ENCODE data around the gene GGT6.

GGT6 gene

DNA sequence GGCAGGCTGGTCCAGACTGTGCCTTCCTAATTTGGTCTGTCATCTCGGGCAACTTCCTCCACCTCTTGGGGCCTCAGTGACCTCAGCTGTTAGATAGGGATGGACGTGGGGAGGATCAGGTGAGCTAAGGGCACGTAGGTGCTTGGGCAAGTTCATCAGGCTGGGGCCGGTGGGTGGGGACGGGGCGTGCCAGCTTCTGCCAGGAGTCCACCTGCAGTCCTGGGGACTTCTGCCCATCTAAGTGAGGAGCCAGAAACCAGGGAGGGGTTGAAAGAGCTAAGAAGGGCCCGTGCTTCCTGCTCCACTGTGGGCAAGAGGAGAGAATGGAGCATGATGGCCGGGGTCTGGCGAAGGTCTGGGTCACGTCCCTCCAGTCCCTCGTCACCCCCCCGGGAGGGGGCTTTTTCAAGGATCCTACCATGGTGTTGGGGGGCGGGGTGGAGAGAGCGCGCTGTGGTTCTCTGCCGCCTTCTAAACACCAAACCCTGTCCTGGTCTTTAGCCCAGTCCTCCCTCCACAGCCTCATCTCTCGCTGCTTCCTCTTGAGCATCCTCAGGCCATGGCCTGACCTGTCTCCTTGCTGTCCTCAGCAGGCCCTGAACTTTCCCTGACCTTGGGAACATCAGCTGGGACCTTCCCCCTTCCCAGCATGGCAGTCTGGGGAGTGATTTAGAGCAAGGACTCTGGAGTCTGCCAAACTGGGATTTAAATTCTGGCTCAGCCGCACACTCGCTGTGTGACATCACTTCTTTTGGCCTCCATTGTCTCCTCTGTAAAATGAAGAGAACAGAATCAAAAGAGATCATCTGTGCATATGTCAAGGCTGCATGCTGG, 40.1 kb downstream of the GGT6 start:
- DNase-seq: no peak

DNA sequence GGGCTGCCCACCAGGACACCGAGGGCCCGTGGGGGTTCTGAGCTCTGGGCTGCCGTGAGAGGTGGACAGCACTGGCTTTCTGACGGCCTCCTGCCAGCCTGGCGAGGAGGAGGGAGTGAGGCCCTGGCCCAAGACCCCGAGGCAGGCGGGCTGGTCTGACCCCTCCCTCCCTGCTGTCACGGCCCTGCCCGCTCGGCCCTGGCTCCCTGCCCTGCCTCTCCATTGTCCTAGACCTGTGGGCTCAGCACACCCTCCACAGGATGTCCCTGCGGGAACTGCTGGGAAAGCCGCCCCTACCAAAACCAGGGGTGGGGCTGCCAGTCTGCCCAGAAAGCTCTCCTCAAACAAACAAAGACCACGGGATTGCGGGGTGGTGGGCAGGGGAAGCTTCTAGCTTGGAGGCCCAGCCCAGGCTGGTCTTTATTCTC, 41.0 kb downstream of the GGT6 start:
- no peak for DNase-seq

DNA sequence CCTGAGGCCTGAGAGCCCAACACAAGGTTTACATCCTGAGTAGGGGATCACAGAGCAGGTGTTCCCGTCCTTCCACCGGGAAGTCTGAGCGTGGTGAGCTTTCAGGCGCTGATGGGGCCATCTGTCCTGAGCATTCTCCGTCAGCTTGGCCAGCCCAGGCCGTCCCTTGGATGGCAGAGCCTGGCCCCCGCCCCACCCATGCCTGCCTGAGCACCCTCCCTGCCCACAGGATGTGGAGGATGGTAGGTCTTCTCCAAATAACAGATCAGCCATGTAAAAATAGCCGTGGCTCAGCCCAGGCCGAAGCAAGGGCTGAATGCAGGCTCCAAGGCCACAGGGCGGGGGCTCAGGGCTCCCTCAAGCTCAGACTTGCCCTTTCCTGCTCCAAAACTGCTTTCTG, 41.5 kb downstream of the GGT6 start:
- no peak for DNase-seq

DNA sequence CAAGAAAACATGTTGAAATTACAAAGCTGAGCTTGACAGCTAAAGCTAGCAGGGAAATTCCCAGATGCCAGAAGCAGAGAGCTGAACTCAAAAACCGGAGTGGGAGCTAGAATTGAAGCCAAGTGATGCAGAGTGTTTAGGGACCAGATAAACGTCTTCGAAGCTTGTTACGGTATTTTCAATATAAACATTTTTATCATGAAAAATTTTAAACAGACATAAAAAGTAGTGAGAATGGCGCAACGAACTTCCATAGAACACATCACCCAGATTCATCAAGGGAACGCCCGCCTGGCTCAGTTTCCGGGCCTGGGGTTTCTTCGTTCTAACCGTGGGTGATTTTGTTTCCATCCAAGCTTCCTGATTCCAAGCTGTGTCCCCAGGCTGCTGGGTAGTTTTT, 43.6 kb downstream of the GGT6 start:
- DNase-seq: no peak

DNA sequence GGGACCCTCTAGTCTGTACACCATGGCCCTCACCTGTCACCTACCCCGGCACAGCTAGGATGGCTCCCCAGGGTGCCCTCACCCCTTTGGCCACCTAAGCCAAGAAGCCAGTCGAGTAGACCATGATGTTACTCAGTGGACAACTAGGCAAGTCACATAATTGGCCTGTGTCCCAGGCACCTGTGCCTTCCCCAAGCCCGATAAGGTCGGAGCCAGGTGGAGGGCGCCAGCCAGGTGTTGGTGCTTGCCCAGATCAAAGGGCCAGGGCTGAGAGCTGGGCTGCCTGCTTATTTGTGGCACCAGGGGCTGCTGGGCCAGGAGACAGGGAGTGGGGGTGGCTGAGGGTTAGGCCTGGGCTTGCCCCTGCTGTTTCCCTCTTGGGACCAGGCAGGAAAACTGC, 44.9 kb downstream of the GGT6 start:
- DNase-seq: no peak

DNA sequence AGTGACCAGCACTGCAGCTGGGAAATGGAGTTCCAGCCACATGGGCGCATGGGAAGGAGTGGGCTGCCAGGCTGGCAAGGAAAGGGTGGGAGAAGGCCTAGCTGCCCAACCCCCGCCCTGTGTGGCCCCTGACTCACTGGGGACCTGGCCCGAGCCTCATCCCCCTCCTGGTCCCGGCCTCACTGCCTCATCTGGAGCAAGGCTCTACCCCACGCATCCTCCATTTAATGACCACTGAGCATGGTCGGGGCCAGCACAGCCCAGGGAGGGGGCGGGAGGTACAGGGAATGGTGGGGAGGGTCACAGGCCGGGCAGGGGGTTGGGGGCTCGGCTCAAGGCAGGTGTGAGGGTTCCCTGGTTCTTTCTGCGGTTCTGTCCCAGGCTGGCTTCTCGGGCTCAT, 45.6 kb downstream of the GGT6 start:
- no peak for DNase-seq

DNA sequence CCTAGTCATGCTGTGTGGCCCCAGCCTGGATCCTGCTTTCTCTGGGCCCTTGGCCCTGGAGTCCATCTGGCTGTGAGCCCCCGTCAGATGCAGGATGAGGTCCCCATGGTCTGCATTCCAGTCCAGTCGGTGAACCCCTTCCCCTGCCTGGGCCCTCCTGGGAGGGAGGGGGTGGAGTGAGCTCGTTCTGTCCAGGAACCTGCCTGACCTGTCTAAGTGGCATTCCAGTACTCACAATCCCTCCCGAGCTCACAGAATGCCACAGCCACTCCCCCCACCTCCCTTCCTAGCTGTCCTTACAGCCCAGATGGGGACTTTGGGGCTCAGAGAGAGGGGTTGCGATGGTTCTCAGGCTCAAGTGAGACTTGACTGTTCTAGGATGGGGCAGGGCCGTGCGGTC, 46.2 kb downstream of the GGT6 start:
- DNase-seq: no peak

DNA sequence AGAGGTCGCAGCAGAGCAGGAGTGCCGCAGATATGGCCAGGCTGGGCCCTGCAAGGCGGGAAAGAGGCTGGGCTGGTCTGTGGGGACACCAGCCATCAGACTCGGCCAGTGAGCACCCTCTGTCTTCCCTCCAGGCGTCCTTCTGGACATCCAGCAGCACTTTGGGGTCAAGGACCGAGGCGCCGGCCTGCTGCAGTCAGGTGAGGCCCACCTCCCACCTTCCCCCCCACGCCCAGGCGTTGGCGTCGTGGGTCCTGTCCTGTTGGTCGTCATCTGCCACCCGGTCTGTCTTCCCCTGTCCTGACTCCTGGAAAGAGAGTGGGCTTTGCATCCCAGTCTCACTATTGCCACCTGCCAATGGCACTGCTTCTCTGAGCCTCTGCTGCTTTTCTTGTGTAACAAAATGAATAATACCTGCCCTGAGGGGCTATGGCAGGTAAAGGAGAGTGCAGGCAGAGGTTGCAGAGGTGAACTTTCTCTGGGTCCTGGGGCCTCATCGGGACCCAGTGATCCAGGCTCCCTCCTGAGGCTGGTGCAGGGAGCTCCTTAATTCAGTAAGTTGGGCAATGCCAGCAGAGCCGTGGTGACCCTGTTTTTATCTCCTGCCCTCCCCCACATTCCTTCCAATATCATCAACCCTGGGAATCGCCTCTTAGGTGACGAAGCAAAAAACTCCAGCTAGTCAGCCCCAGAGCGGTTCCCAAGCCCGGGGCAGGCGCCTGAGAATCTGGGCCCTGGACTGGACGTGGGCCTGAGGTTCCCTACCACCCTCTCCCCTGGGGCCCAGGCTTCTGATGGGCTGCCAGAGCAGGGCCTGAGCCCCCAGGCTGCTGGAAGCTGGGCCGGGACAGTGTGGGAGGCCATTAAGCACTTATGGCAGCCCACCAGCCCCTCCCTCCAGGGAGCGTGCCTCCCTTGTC, 47.0 kb downstream of the GGT6 start:
- no peak for DNase-seq

DNA sequence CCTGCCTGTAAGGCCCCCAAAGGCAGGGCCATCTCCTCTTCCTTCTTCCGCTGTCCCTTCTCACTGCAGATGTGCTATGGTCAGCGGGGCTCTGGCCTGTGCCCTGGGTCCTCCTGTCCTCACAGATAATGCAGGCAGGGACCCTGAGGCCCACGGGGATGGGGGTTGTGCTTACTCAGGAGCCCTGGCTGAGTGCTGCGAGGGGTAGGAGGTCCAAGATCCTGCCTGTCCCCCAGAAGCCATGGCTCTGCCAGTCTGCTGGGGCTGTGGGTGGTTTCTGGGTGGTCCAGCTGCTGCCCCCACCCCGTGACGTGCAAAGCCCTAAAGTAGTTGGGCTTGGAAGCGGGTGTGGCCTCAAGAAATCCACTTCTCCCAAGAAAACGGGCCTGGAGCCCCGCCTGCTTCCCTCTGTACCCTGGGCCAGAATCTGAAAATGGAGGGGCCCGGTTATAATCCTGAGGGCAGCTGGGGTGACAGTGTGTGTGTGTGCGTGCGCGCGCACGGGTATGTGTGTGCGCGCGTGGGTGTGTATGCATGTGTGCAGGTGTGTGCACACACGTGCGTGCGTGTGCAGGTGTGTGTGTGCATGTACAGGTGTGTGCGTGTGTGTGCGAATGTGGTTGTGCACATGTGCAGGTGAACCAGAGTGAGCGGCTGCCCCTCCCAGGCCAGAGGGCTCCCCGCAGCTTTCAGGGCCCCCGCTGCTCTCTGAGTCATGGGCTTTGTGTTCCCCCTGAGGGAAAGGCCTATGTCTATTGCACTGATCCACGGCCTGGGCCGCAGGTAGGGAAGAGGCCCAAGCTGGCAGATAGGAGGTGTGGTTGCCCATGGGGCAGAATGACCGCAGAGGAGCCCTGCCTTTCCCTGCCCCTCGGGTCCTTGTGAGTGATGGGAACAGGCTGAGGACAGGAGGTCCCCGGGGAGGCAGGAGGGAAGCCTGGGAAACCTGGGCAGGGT, 47.9 kb downstream of the GGT6 start:
- DNase-seq: no peak

DNA sequence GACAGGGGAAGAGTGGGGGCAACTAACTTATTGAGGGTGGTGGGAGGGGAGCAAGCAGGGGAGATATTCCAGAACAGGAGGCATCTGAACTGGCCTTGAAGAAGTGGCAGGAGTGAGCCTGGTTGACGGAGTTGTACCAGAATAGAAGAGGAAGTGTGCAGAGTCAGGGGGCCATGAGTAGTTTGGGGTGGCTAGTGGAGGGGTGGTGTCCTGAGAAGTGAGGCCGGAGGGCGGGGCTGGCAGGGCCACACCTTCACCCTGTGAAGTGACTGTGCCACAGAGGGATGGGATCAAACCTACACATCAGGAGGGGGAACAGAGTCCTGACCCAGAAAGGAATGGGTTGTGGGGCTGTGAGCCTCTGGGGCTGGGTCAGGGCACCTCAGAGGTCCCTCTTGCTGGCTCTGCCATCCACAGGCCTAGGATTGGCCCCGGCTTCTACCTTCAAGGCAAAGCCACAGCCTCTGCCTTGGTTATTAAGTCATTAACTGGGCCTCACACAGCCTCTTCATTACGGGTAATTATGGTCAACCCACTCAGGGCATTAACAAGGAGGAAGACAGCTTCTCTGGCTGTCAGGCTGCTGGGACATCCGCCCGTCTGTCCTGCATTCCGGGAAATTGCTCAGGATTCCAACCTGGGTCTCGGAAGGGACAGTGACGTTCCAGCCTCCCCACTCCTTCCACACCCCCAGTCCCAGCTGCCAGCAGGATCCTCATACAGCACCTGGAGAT, 49.0 kb downstream of the GGT6 start:
- DNase-seq: peak; percentile 16 to 61

DNA sequence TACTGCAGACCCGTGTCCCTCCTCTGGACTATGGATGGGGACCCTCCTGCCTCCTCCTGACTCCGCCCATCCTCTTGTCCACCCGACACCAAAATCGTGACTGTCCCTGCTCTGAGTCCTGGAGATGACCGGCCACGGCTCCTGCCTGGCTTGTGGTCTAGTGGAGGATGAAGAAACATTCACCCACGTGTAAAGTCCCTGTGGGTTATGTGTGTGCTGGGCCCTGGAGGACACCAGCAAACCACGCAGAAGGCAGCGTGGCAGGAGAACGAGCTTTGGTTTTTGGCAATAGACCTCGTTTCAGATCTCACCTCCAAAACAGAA, 49.8 kb downstream of the GGT6 start:
- peak in 1 of 2 donors; percentile 29 for DNase-seq

DNA sequence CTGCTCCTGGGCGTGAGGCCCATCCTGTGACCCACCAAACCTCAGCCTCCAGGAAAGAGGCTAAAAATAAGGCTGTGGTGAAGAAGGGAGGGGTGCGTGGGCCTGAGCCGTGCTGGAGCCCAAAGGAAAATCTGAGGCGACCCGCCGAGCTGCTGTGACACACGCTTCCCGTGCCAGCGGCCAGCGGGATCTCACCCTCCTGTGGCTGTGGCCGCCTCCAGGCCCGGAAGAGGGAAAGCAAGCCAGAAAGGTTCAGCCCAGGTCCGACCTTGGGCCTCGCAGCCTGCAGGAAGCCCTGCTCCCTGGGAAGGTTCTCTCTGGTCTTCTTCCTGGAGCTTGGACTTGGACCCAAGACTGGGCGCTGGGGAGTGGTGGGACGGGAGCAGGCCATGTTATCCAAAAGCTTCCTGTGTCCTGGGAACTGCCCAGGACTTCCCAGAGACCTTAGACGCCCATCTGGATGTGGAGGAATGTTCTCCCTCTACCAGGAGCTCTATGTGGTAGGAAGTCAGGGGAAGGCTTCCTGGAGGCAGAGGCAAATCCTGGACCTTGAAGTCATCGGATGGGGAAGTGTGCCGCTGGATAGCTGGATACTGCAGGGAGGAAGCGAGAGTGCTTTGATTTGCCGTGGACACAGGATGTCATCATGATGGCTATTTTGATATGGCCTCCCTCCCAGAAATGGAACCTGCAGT, 50.3 kb downstream of the GGT6 start:
- peak; percentile 13 to 52 for DNase-seq

DNA sequence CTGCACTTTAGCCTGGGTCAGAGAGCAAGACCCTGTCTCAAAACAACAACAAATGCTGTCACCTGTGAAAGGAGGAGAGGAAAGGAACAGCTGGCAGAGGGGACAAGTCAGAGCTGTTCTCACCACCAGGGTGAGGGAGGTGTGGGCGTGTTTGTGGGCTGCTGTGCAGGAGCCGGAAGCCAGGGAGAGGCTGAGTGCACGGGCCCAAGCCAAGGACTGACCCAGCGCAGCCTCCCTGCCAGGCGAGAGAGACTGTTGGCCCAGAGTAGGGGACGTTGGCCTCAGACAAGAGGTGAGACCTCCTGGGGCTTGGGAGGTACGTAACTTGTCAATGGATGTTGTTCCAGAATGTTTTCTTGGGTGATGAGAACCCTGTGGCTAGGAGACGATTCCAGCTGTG, 51.0 kb downstream of the GGT6 start:
- peak in 1 of 2 donors; percentile 35 for DNase-seq

DNA sequence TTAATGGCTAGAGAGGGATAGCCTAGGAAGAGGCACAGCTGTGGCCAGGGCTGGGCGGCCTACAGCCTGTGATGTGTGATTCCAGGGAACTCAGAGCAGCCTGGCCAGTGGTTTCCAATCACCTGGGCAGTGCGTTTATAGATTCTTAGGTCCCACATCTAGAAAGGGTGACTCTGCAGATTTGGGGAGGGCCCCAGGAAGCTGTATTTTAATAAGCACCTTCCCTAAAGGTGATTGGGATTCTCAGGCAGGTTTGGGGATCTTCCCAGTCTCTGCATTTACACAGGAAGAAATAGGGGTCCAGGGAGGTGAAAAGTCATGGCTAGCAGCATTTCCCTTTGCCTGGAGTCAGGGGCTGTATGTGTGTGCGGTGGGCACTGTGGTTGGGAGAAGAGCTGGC, 52.2 kb downstream of the GGT6 start:
- DNase-seq: no peak

DNA sequence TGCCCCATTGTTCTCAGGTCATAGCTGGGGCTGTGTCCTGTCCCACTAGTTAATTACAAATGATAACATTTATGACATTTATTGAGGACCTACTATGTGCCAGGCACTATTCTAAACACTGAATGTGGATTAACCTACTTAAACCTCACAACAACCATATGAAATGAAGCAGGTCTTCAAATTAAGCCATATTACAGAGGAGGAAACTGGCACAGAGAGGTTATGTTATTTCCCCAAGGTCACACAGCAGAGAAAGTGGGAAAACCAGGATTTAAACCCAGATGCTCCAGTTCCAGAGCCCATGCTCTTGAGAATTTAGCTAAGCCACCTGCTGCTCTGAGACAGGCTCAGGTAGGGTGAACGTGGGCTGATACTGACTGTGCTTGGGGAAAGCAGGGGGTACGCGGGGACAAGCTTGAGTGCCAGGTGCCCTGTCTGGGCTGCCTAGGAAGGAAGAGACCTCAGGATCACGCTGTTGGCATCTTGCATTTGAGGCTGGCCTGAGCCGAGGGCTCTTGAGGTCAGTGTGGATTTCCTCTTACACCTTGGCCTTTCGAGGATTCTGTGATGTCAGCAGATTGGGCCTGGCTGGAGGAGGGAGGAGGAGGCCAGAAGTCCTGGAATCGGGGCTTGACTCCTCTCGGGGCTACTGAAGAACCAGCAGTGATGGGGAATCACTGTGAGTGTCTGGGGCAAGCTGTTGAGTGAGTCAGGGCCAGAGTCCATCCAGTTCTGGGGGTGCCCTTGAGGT, 52.8 kb downstream of the GGT6 start:
- DNase-seq: no peak
